SK-N-MC (cell line): Measurements from ENCODE around the gene ACACA.

Experiments used
- EZH2 ChIP-seq: fragments of 200-600 bp; sonication (generic); IDR thresholded peaks from one replicate; pipeline ENCODE4 v1.6.1; 2017; ENCODE audit warnings: antibody characterized with exemption
- FOXP2 ChIP-seq: optimal IDR thresholded peaks from 2 replicates; pipeline ENCODE3; 2011; ENCODE audit warnings: mild to moderate bottlenecking, moderate library complexity; ENCODE audit not compliant: insufficient read depth; ENCODE audit errors: extremely low read length, control extremely low read depth
- POLR2AphosphoS5 ChIP-seq: IDR thresholded peaks from 2 replicates; pipeline ENCODE4 v1.6.1; 2012; ENCODE audit warnings: mild to moderate bottlenecking, low read depth, low read length, borderline replicate concordance

DNA sequence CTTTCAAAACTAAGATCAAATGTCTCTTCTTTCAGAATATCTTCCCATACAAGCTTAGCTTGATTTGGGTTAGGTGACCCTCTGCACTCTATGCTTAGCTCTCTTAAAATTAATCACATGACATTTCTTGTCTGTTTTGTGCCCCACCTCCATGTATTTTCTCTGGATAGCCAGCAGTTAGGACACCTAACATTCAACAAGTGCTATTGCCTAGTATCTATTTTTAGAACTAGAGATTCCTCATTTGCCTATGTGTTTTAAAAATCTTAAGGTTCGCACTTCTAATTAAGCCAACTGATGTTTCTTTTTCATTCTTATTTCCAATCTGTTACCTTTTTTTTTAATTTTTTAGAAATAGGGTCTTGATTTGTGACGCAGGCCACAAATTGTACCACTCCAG, 160.6 kb downstream of the ACACA start:
- TF ChIP-seq EZH2 (no peak), POLR2AphosphoS5 (no peak), FOXP2 (no peak)
